GM12878 (cell line): Measurements from ENCODE around the gene CCN6. TPM values are rescaled to one million over a fixed set of nuclear protein-coding genes. Genes with fewer than 3 reads are reported as not detected.

Experiments used
- ATAC-seq: fragments of 200-7000 bp; cut with Tn5 transposase; 3 replicates; pipeline ENCODE4 v1.9.1; 2020; ENCODE audit warnings: mild to moderate bottlenecking, moderate library complexity
- BruUV-seq: library from RNA; stranded (reverse); fragments of 400-500 nt; replicated peaks from 2 replicates; lab custom pipeline; 2021; lab: Mats Ljungman, UMichigan
- CTCF ChIA-PET: fragments of 300-600 bp; sonication (Branson Sonifier 250); formaldehyde crosslinking; extraction: SDS; loops from one replicate; lab custom pipeline; 2021; ENCODE audit warnings: inconsistent platforms; lab: Yijun Ruan, JAX
- POLR2A ChIA-PET: fragments of 350-600 bp; formaldehyde crosslinking; extraction: SDS; loops from one replicate; lab custom pipeline; 2021; ENCODE audit warnings: inconsistent platforms; lab: Charles Lee
- RAD21 ChIA-PET: fragments of 300-600 bp; sonication (Branson Sonifier 250); formaldehyde crosslinking; loops from one replicate; lab custom pipeline; 2023; ENCODE audit warnings: antibody characterized with exemption; ENCODE audit not compliant: unreplicated experiment; lab: Charles Lee
- SMC1A ChIA-PET: fragments of 300-600 bp; sonication (Branson Sonifier 250); formaldehyde crosslinking; loops from one replicate; lab custom pipeline; 2023; ENCODE audit not compliant: unreplicated experiment, uncharacterized antibody; lab: Charles Lee
- DNase-seq: peaks from one replicate; pipeline ENCODE4 v3.0.0-alpha.2; 2011; ENCODE audit warnings: low read depth, low spot score
- FAIRE-seq: peaks from 3 replicates; lab custom pipeline; 2011; peaks lifted over from hg19 to GRCh38; lab: Jason Lieb, UNC
- H2AFZ ChIP-seq: 2 replicates; pipeline ENCODE4 v1.6.0; 2011; ENCODE audit warnings: low read depth, low read length, control low read depth; ENCODE audit not compliant: control insufficient read depth
- H3K27ac ChIP-seq: 2 replicates; pipeline ENCODE4 v1.5.1; 2011; ENCODE audit warnings: control low read depth; ENCODE audit not compliant: control insufficient read depth, insufficient read depth
- H3K27me3 ChIP-seq, 2 experiments: replicated peaks in 1 of 2; 2 replicates each; pipeline versions ENCODE4 v1.6.0 to v1.6.1; 2011; ENCODE audit warnings: low read length in 1 of 2; ENCODE audit not compliant: control insufficient read depth in 2 of 2, insufficient read depth in 2 of 2
- H3K36me3 ChIP-seq, 2 experiments: 2 replicates each; pipeline ENCODE4 v1.5.1; 2011; ENCODE audit warnings: low read length in 1 of 2; ENCODE audit not compliant: control insufficient read depth in 2 of 2, insufficient read depth in 2 of 2
- H3K4me1 ChIP-seq: 2 replicates; pipeline ENCODE4 v1.6.1; 2011; ENCODE audit warnings: mild to moderate bottlenecking, low read length, moderate library complexity, mixed read lengths; ENCODE audit not compliant: control insufficient read depth, insufficient read depth
- H3K4me2 ChIP-seq: 2 replicates; pipeline ENCODE4 v1.6.0; 2011; ENCODE audit warnings: control low read depth; ENCODE audit not compliant: control insufficient read depth, insufficient read depth
- H3K4me3 ChIP-seq: fragments of 200-600 bp; sonication (generic); 2 replicates; pipeline ENCODE4 v1.5.1; 2016
- H3K79me2 ChIP-seq: 2 replicates; pipeline ENCODE4 v1.6.0; 2011; ENCODE audit warnings: low read length; ENCODE audit not compliant: control insufficient read depth, insufficient read depth
- H3K9ac ChIP-seq: 2 replicates; pipeline ENCODE4 v1.8.0; 2011; ENCODE audit warnings: low read length, control low read depth, mixed read lengths; ENCODE audit not compliant: control insufficient read depth, insufficient read depth
- H3K9me3 ChIP-seq: replicated peaks from 3 replicates; pipeline ENCODE4 v1.5.1; 2011; ENCODE audit warnings: mild to moderate bottlenecking, low read length; ENCODE audit not compliant: control insufficient read depth, insufficient read depth
- H4K20me1 ChIP-seq: 2 replicates; pipeline ENCODE4 v1.6.0; 2011; ENCODE audit not compliant: control insufficient read depth, insufficient read depth
- CREM ChIP-seq: IDR thresholded peaks from 2 replicates; pipeline ENCODE4 v1.6.1; 2014; ENCODE audit warnings: antibody characterized with exemption, low read depth
- E4F1 ChIP-seq: fragments of 450-650 bp; IDR thresholded peaks from 2 replicates; pipeline ENCODE4 v1.6.1; 2018; ENCODE audit warnings: borderline replicate concordance, mild to moderate bottlenecking; ENCODE audit not compliant: partially characterized antibody
- IKZF1 ChIP-seq: fragments of 450-650 bp; conservative IDR thresholded peaks from 2 replicates; pipeline ENCODE4 v1.6.1; 2017; ENCODE audit warnings: antibody characterized with exemption, mild to moderate bottlenecking
- KLF5 ChIP-seq: fragments of 450-650 bp; IDR thresholded peaks from 2 replicates; pipeline ENCODE4 v1.6.1; 2014; ENCODE audit warnings: mild to moderate bottlenecking; ENCODE audit not compliant: partially characterized antibody
- MEF2B ChIP-seq: fragments of 450-650 bp; IDR thresholded peaks from 2 replicates; pipeline ENCODE4 v1.6.1; 2018; ENCODE audit warnings: mild to moderate bottlenecking, moderate library complexity; ENCODE audit not compliant: partially characterized antibody, poor library complexity, severe bottlenecking
- POU2F2 ChIP-seq: IDR thresholded peaks from 3 replicates; pipeline ENCODE4 v1.6.1; 2011; ENCODE audit warnings: low read depth, mild to moderate bottlenecking, low read length, borderline replicate concordance
- RBBP5 ChIP-seq: fragments of 200-600 bp; sonication (generic); conservative IDR thresholded peaks from 2 replicates; pipeline ENCODE4 v1.6.1; 2016
- RFX5 ChIP-seq: IDR thresholded peaks from 2 replicates; pipeline ENCODE4 v1.6.1; 2011; ENCODE audit warnings: low read depth, low read length, improper control_type of control experiment
- TCF3 ChIP-seq: IDR thresholded peaks from 2 replicates; pipeline ENCODE4 v1.6.1; 2012; ENCODE audit warnings: low read depth, mild to moderate bottlenecking, low read length, borderline replicate concordance; ENCODE audit not compliant: insufficient read depth
- WRNIP1 ChIP-seq: IDR thresholded peaks from 2 replicates; pipeline ENCODE4 v1.6.1; 2011; ENCODE audit warnings: low read depth, low read length, improper control_type of control experiment, borderline replicate concordance
- YBX1 ChIP-seq: fragments of 450-650 bp; IDR thresholded peaks from 2 replicates; pipeline ENCODE4 v1.6.1; 2016; ENCODE audit warnings: antibody characterized with exemption
- ZNF207 ChIP-seq: fragments of 450-650 bp; IDR thresholded peaks from 2 replicates; pipeline ENCODE4 v1.6.1; 2014; ENCODE audit warnings: antibody characterized with exemption, mild to moderate bottlenecking, borderline replicate concordance
- ZNF592 ChIP-seq: fragments of 450-650 bp; IDR thresholded peaks from 2 replicates; pipeline ENCODE4 v1.6.1; 2017; ENCODE audit warnings: mild to moderate bottlenecking, moderate library complexity
- ZZZ3 ChIP-seq: IDR thresholded peaks from 2 replicates; pipeline ENCODE4 v1.6.1; 2011; ENCODE audit warnings: low read depth; ENCODE audit not compliant: control insufficient read depth, insufficient read length
- WGBS: methylation state at CpG from one replicate; pipeline ENCODE4 v1.1.6; 2016; ENCODE audit warnings: low lambda C conversion rate; ENCODE audit not compliant: insufficient replicate concordance, insufficient coverage; ENCODE audit errors: missing lambda C conversion rate; 5-methylcytosine and 5-hydroxymethylcytosine counted together
- in situ Hi-C: fragments of 300-500 bp; cut with MboI; formaldehyde crosslinking; loops from 9 replicates; pipeline ENCODE4 v1.14.3; 2018; ENCODE audit warnings: mixed read lengths
- intact Hi-C: fragments of 100-400 bp; cut with micrococcal nuclease; formaldehyde crosslinking; loops from one replicate; pipeline ENCODE4 v1.14.2; 2022; ENCODE audit not compliant: unreplicated experiment
- polyA plus RNA-seq, 11 experiments: library from polyadenylated mRNA; depleted of rRNA in 4 of 11; unstranded in 6 of 11; stranded (reverse) in 5 of 11; fragments of >200 nt; fragmentation: Nextera tagmentation in 4 of 11; fragmentation: Illumina TruSeq in 1 of 11; extraction: Ambion mirVana in 4 of 11; extraction: Trizol in 1 of 11; gene quantifications; 1 replicate in 1 of 11; 2 replicates in 10 of 11; pipeline versions ENCODE4 v1.2.1 to v1.2.3, GENCODE V29; 2011 to 2016; ENCODE audit warnings: inconsistent platforms in 2 of 11, missing spikeins in 2 of 11, low read depth in 1 of 11
- total RNA-seq, 4 experiments: library from RNA; depleted of rRNA in 3 of 4; stranded (reverse); fragments of >200 nt in 3 of 4; fragmentation: Illumina TruSeq in 1 of 4; extraction: Trizol in 1 of 4; gene quantifications; 2 replicates each; pipeline versions ENCODE4 v1.2.1 to v1.2.3, GENCODE V29; 2013 to 2021

CCN6 gene
- total and polyA plus RNA-seq, 10 of the 15 experiments (the other 5 are each of a cell fraction or from before 2014, with no cell fraction given) = 0.05 to 0.24 (median 0.19) TPM; not detected in 5

- DNase-seq = no peak
- no peak for ATAC-seq
- no peak overlapping the region for H2AFZ ChIP-seq
- H4K20me1 ChIP-seq = no peaks in the 10 kb centered on the region
- 91% methylated on average over 8 of the region's 8 CpGs for WGBS
- CTCF ChIA-PET = interaction anchor here (0.7 to 4.3 kb wide), 4 partner anchors 13 to 93 kb away, joined by 3 to 33 read pairs (median 14); no protein-coding TSS in a partner anchor
- H3K9ac ChIP-seq = no peak overlapping the region
- H3K4me3 ChIP-seq = no peak overlapping the region
- no peaks in the 10 kb centered on the region for H3K4me1 ChIP-seq
- no peak for FAIRE-seq
- H3K27me3 ChIP-seq = no peaks in the 10 kb centered on the region
- H3K36me3 ChIP-seq = no peaks in the 10 kb centered on the region
- in situ Hi-C loops (no loop called here), intact Hi-C loops (no loop called here)
- POLR2A ChIA-PET = no interaction called here
- no peaks in the 10 kb centered on the region for H3K79me2 ChIP-seq
- H3K4me2 ChIP-seq = no peak overlapping the region
- H3K27ac ChIP-seq = no peak overlapping the region
- SMC1A ChIA-PET = interaction anchor here (0.6 to 3.0 kb wide), 5 partner anchors 11 to 826 kb away, joined by 3 to 12 read pairs (median 8); a partner anchor contains a TSS
- no TSS peak for BruUV-seq
- no peaks in the 10 kb centered on the region for H3K9me3 ChIP-seq
- RAD21 ChIA-PET = interaction anchor here (1.9 to 2.5 kb wide), 2 partner anchors 75 to 78 kb away, joined by 4 to 16 read pairs; no protein-coding TSS in a partner anchor
- TF ChIP-seq POU2F2 = no peak
- no peak for TF ChIP-seq MEF2B
- no peak for TF ChIP-seq E4F1
- TF ChIP-seq YBX1 = no peak
- no peak for TF ChIP-seq WRNIP1
- no peak for TF ChIP-seq ZZZ3
- TF ChIP-seq ZNF207 = no peak
- TF ChIP-seq RFX5 = no peak
- TF ChIP-seq KLF5 = no peak
- TF ChIP-seq CREM = no peak
- no peak for TF ChIP-seq IKZF1
- no peak for TF ChIP-seq ZNF592
- no peak for TF ChIP-seq RBBP5
- TF ChIP-seq TCF3 = no peak
Observed at GRCh38 chr6:112085286-112086065, 31.6 kb downstream of the CCN6 start.
